Measurements from ENCODE around the gene ZNF117. TPM values are rescaled to one million over a fixed set of nuclear protein-coding genes. Genes with fewer than 3 reads are reported as not detected.

ZNF117 gene
- total RNA-seq, 1 experiment from 2014 or later, result 2.5 TPM

- H2AFZ ChIP-seq (ENCODE audit: low read depth, low read length, poor library complexity, severe bottlenecking), result no peak overlapping the region
These were observed 43.4 kb downstream of the ZNF117 start for GRCh38 chr7:64947252-64948000.

More at GRCh38 chr7:64947252-64948000, 43.4 kb downstream of the ZNF117 start:
- no peak overlapping the region for H3K4me2 ChIP-seq (ENCODE audit: low read length)
- H3K4me1 ChIP-seq (ENCODE audit: control insufficient read depth in 1 of 2, insufficient read depth in 2 of 2, low read length in 2 of 2), result no peaks in the 10 kb centered on the region
- H3K36me3 ChIP-seq (ENCODE audit: control insufficient read depth in 1 of 2, insufficient read depth in 2 of 2, low read length in 2 of 2), result no peaks in the 10 kb centered on the region
- H3K27me3 ChIP-seq (ENCODE audit: insufficient read depth, low read length), result no peaks in the 10 kb centered on the region
- H3K9me3 ChIP-seq (ENCODE audit: control insufficient read depth in 1 of 2, insufficient read depth in 1 of 2, low read depth in 1 of 2, low read length in 2 of 2), result no peaks in the 10 kb centered on the region
- ChIA-PET CTCF (no interaction called here), POLR2A (no interaction called here), RAD21 (ENCODE audit: low non-redundant PET in 1 of 2, low total read pairs in 2 of 2, uncharacterized antibody in 2 of 2, unreplicated experiment in 2 of 2) (no interaction called here)
- ATAC-seq, result no peak
- no peaks in the 10 kb centered on the region for H3K9me2 ChIP-seq (ENCODE audit: insufficient read depth)
- H3K4me3 ChIP-seq (replicated peaks in 1 of 2; ENCODE audit: low read depth in 1 of 2, low read length in 2 of 2), result no peak overlapping the region
- intact Hi-C loops (cut with micrococcal nuclease), result no loop called here
- TF ChIP-seq CEBPB (IDR thresholded peaks at IDR 0.05; ENCODE audit: low read depth) (no peak), REST (IDR thresholded peaks at IDR 0.05; ENCODE audit: low read depth) (no peak), TCF7L2 (IDR thresholded peaks at IDR 0.05; ENCODE audit: borderline replicate concordance, extremely low read depth, insufficient read depth, insufficient read length) (no peak), ATF3 (IDR thresholded peaks at IDR 0.05) (no peak), YY1 (IDR thresholded peaks at IDR 0.05; ENCODE audit: extremely low read depth, insufficient replicate concordance, low read depth, low read length) (no peak), JUND (IDR thresholded peaks at IDR 0.05) (no peak), SRF (IDR thresholded peaks at IDR 0.05; ENCODE audit: low read depth) (no peak), ZBTB33 (IDR thresholded peaks at IDR 0.05; ENCODE audit: extremely low read depth, insufficient replicate concordance, low read length) (no peak)
- TF ChIP-seq, protein P1, sequence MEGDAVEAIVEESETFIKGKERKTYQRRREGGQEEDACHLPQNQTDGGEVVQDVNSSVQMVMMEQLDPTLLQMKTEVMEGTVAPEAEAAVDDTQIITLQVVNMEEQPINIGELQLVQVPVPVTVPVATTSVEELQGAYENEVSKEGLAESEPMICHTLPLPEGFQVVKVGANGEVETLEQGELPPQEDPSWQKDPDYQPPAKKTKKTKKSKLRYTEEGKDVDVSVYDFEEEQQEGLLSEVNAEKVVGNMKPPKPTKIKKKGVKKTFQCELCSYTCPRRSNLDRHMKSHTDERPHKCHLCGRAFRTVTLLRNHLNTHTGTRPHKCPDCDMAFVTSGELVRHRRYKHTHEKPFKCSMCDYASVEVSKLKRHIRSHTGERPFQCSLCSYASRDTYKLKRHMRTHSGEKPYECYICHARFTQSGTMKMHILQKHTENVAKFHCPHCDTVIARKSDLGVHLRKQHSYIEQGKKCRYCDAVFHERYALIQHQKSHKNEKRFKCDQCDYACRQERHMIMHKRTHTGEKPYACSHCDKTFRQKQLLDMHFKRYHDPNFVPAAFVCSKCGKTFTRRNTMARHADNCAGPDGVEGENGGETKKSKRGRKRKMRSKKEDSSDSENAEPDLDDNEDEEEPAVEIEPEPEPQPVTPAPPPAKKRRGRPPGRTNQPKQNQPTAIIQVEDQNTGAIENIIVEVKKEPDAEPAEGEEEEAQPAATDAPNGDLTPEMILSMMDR (IDR thresholded peaks at IDR 0.05 in 2 of 3, conservative IDR thresholded peaks at IDR 0.05 in 1 of 3; ENCODE audit: borderline replicate concordance in 1 of 3, insufficient read depth in 1 of 3, low read depth in 2 of 3, low read length in 2 of 3), result no peak
- DNase-seq (ENCODE audit: low read depth, low spot score), result no peak
- no peaks in the 10 kb centered on the region for H3K79me2 ChIP-seq (ENCODE audit: insufficient read depth, low read length)
- H3K9ac ChIP-seq (ENCODE audit: low read length), result no peak overlapping the region
- no peaks in the 10 kb centered on the region for H4K20me1 ChIP-seq (ENCODE audit: insufficient read depth)
- no TSS peak for BruUV-seq (replicated peaks)
- no peak overlapping the region for H3K27ac ChIP-seq (ENCODE audit: low read depth, low read length)

Data from HCT116 (cell line).